DND-41 (cell line): ENCODE results near the gene TARM1.

Experiments
- ATAC-seq: fragments of 200-7000 bp; cut with Tn5 transposase; 3 replicates; pipeline ENCODE4 v1.9.1; 2021; ENCODE audit warnings: low read depth; ENCODE audit not compliant: insufficient read depth
- DNase-seq: peaks from one replicate; pipeline ENCODE4 v3.0.0-alpha.2; 2020
- H2AFZ ChIP-seq: 2 replicates; pipeline ENCODE4 v1.6.0; 2012; ENCODE audit warnings: low read depth, low read length
- H3K27ac ChIP-seq: 2 replicates; pipeline ENCODE4 v1.5.1; 2012; ENCODE audit warnings: low read length, inconsistent platforms
- H3K27me3 ChIP-seq: fragments of 200-600 bp; sonication (generic); 2 replicates; pipeline ENCODE4 v1.6.0; 2012; ENCODE audit warnings: low read length, mild to moderate bottlenecking, inconsistent platforms; ENCODE audit not compliant: insufficient read depth, poor library complexity
- H3K36me3 ChIP-seq: 2 replicates; pipeline ENCODE4 v1.5.1; 2012; ENCODE audit warnings: low read length, inconsistent platforms; ENCODE audit not compliant: insufficient read depth
- H3K4me1 ChIP-seq: 2 replicates; pipeline ENCODE4 v1.5.1; 2012; ENCODE audit warnings: mild to moderate bottlenecking, low read length; ENCODE audit not compliant: insufficient read depth
- H3K4me2 ChIP-seq: 2 replicates; pipeline ENCODE4 v1.6.0; 2012; ENCODE audit warnings: mild to moderate bottlenecking, moderate library complexity, low read length, inconsistent platforms; ENCODE audit not compliant: insufficient read depth
- H3K4me3 ChIP-seq, 2 experiments: fragments of 200-600 bp in 1 of 2; shearing (Covaris generic) in 1 of 2; 2 replicates each; pipeline ENCODE4 v1.5.1; 2012 to 2016; ENCODE audit warnings: inconsistent platforms in 2 of 2, low read length in 2 of 2, mild to moderate bottlenecking in 2 of 2, low read depth in 1 of 2, moderate library complexity in 1 of 2
- H3K79me2 ChIP-seq: 2 replicates; pipeline ENCODE4 v1.6.0; 2012; ENCODE audit warnings: low read length, inconsistent platforms; ENCODE audit not compliant: insufficient read depth
- H3K9ac ChIP-seq: 2 replicates; pipeline ENCODE4 v1.6.0; 2012; ENCODE audit warnings: low read depth, mild to moderate bottlenecking, inconsistent platforms, low read length, moderate library complexity
- H3K9me3 ChIP-seq: 2 replicates; pipeline ENCODE4 v1.5.1; 2012; ENCODE audit warnings: low read length, moderate library complexity, mild to moderate bottlenecking, inconsistent platforms; ENCODE audit not compliant: insufficient read depth, severe bottlenecking
- H4K20me1 ChIP-seq: 2 replicates; pipeline ENCODE4 v1.6.0; 2012; ENCODE audit warnings: low read length; ENCODE audit not compliant: insufficient read depth
- CTCF ChIP-seq: IDR thresholded peaks from 2 replicates; pipeline ENCODE4 v1.5.1; 2012; ENCODE audit warnings: borderline replicate concordance, low read length, moderate library complexity, mild to moderate bottlenecking; ENCODE audit not compliant: poor library complexity, severe bottlenecking; ENCODE audit errors: extremely low read depth
- EZH2 ChIP-seq: IDR thresholded peaks from 3 replicates; pipeline ENCODE4 v1.6.1; 2012; ENCODE audit warnings: borderline replicate concordance, low read depth, mild to moderate bottlenecking, moderate library complexity, low read length, inconsistent platforms; ENCODE audit not compliant: severe bottlenecking

Gene TARM1

GRCh38 chr19:54127688-54128440, 46.7 kb upstream of the TARM1 start:
- no peak overlapping the region for H3K9ac ChIP-seq
- H3K36me3 ChIP-seq, result peaks cover 82% of the 10 kb centered on the region
- no peak for TF ChIP-seq EZH2
- no peak for TF ChIP-seq CTCF
- peaks cover 10% of the 10 kb centered on the region for H4K20me1 ChIP-seq
- no peak for DNase-seq
- no peak for ATAC-seq
- H3K4me2 ChIP-seq, result no peak overlapping the region
- H2AFZ ChIP-seq, result no peak overlapping the region
- no peaks in the 10 kb centered on the region for H3K27me3 ChIP-seq
- no peaks in the 10 kb centered on the region for H3K4me1 ChIP-seq
- H3K4me3 ChIP-seq, result no peak overlapping the region
- H3K27ac ChIP-seq, result no peak overlapping the region
- H3K9me3 ChIP-seq, result no peaks in the 10 kb centered on the region
- H3K79me2 ChIP-seq, result no peaks in the 10 kb centered on the region

- H3K9me3 ChIP-seq, result no peaks in the 10 kb centered on the region
- H3K4me3 ChIP-seq, result no peak overlapping the region
- ATAC-seq (0 out of 3 replicates have a peak, but pooled peaks have one; percentile 14), DNase-seq (no peak)
- no peak overlapping the region for H2AFZ ChIP-seq
- no peaks in the 10 kb centered on the region for H3K27me3 ChIP-seq
- no peak overlapping the region for H3K9ac ChIP-seq
- no peak overlapping the region for H3K4me2 ChIP-seq
- H3K27ac ChIP-seq, result no peak overlapping the region
- peaks cover 88% of the 10 kb centered on the region for H3K36me3 ChIP-seq
- TF ChIP-seq EZH2, result no peak
- no peak for TF ChIP-seq CTCF
- H4K20me1 ChIP-seq, result peaks cover 12% of the 10 kb centered on the region
- H3K79me2 ChIP-seq, result no peaks in the 10 kb centered on the region
- no peaks in the 10 kb centered on the region for H3K4me1 ChIP-seq
Measured at GRCh38 chr19:54125713-54126112, 44.5 kb upstream of the TARM1 start.

GRCh38 chr19:54124393-54124792, 43.2 kb upstream of the TARM1 start:
- no peak overlapping the region for H3K9ac ChIP-seq
- H3K79me2 ChIP-seq, result no peaks in the 10 kb centered on the region
- no peak overlapping the region for H3K4me2 ChIP-seq
- no peak overlapping the region for H3K4me3 ChIP-seq
- H2AFZ ChIP-seq, result no peak overlapping the region
- peaks cover 12% of the 10 kb centered on the region for H4K20me1 ChIP-seq
- no peaks in the 10 kb centered on the region for H3K4me1 ChIP-seq
- no peaks in the 10 kb centered on the region for H3K27me3 ChIP-seq
- H3K27ac ChIP-seq, result no peak overlapping the region
- no peak for DNase-seq
- peaks cover 94% of the 10 kb centered on the region for H3K36me3 ChIP-seq
- ATAC-seq, result no peak
- no peak for TF ChIP-seq EZH2
- no peaks in the 10 kb centered on the region for H3K9me3 ChIP-seq

- Histone ChIP-seq H3K79me2 (no peaks in the 10 kb centered on the region), H3K4me3 (no peak overlapping the region), H3K36me3 (peaks cover 90% of the 10 kb centered on the region), H3K4me2 (no peak overlapping the region), H3K9ac (no peak overlapping the region), H4K20me1 (peaks cover 7% of the 10 kb centered on the region), H2AFZ (no peak overlapping the region), H3K27ac (no peak overlapping the region), H3K27me3 (no peaks in the 10 kb centered on the region), H3K9me3 (no peaks in the 10 kb centered on the region), H3K4me1 (no peaks in the 10 kb centered on the region)
- TF ChIP-seq EZH2 (no peak), CTCF (no peak)
- DNase-seq (no peak), ATAC-seq (no peak)
Measured at GRCh38 chr19:54123682-54124081, 42.5 kb upstream of the TARM1 start.
